Lung (tissue), 12 donors: ENCODE results near the gene UBASH3B. TPM values are rescaled to one million over a fixed set of nuclear protein-coding genes. Genes with fewer than 3 reads are reported as not detected.

Source experiments
- ATAC-seq: fragments of 200-7000 bp; cut with Tn5 transposase; one replicate; pipeline ENCODE4 v1.9.1; 2020; ENCODE audit warnings: moderate number of reproducible peaks; ENCODE audit not compliant: insufficient read depth, low FRiP score
- DNase-seq, 3 donors: peaks; one replicate each; pipeline ENCODE4 v3.0.0-alpha.2; 2013 to 2017
- H3K27ac ChIP-seq, 2 donors: one replicate each; pipeline ENCODE4 v1.5.1; 2013; ENCODE audit warnings: mild to moderate bottlenecking in 2 of 2, moderate library complexity in 2 of 2, control low read depth in 1 of 2, inconsistent platforms in 1 of 2, low read depth in 1 of 2, low read length in 1 of 2
- H3K27me3 ChIP-seq, 3 donors: one replicate each; pipeline ENCODE4 v1.5.1; 2013; ENCODE audit warnings: low read length in 2 of 3; ENCODE audit not compliant: control insufficient read depth in 3 of 3, insufficient read depth in 3 of 3
- H3K36me3 ChIP-seq, 4 donors: one replicate each; pipeline ENCODE4 v1.5.1; 2013; ENCODE audit warnings: low read length in 4 of 4, mild to moderate bottlenecking in 1 of 4, moderate library complexity in 1 of 4; ENCODE audit not compliant: control insufficient read depth in 4 of 4, insufficient read depth in 4 of 4
- H3K4me1 ChIP-seq, 5 donors: one replicate each; pipeline ENCODE4 v1.5.1; 2013; ENCODE audit warnings: low read length in 5 of 5, mild to moderate bottlenecking in 2 of 5, moderate library complexity in 1 of 5; ENCODE audit not compliant: control insufficient read depth in 5 of 5, insufficient read depth in 5 of 5
- H3K4me3 ChIP-seq: one replicate; pipeline ENCODE4 v1.5.1; 2013; ENCODE audit warnings: mild to moderate bottlenecking, control low read depth, moderate library complexity
- H3K9ac ChIP-seq, 2 donors: one replicate each; pipeline ENCODE4 v1.5.1; 2013; ENCODE audit warnings: low read length in 2 of 2, control low read depth in 1 of 2; ENCODE audit not compliant: insufficient read depth in 1 of 2
- H3K9me3 ChIP-seq, 4 donors: one replicate each; pipeline ENCODE4 v1.5.1; 2013; ENCODE audit warnings: low read length in 3 of 4, mild to moderate bottlenecking in 1 of 4, moderate library complexity in 1 of 4; ENCODE audit not compliant: control insufficient read depth in 4 of 4, insufficient read depth in 3 of 4
- WGBS, 2 donors: extraction: QIAGEN DNeasy Blood & Tissue Kit; methylation state at CpG; one replicate each; pipeline ENCODE4 v1.1.7; 2013; 5-methylcytosine and 5-hydroxymethylcytosine counted together
- polyA plus RNA-seq, 2 donors: library from polyadenylated mRNA; stranded (reverse); fragments of 200-250 nt; gene quantifications; one replicate each; pipeline ENCODE4 v1.2.1, GENCODE V29; 2013
- total RNA-seq, 2 donors: library from RNA; depleted of rRNA in 1 of 2; stranded (reverse); fragments of >200 nt in 1 of 2; gene quantifications; one replicate each; pipeline ENCODE4 v1.2.1, GENCODE V29; 2014 to 2021
- TF ChIP-seq, protein P1 (sequence below): IDR thresholded peaks from 2 replicates; pipeline ENCODE4 v1.5.1; 2012; ENCODE audit warnings: mild to moderate bottlenecking; ENCODE audit errors: control extremely low read depth, extremely low read depth
- donor health status: control.
- donor health status: control.
- donor health status: Bipolar disorder and iron deficiency.
- donor health status: healthy.
- donor health status: DM: yes; HTN: yes; CAD: no.

The UBASH3B gene
- total and polyA plus RNA-seq, 4 donors = 5.8 to 51.2 (median 12.4) TPM

- no peaks in the 10 kb centered on the region for H3K9me3 ChIP-seq
- no peak overlapping the region for H3K9ac ChIP-seq
- peaks cover 0 to 13% (median 0%) of the 10 kb centered on the region in 3 donors for H3K27me3 ChIP-seq
- ATAC-seq (no peak), DNase-seq (no peak)
- H3K4me1 ChIP-seq = peaks cover 0 to 13% (median 4%) of the 10 kb centered on the region in 5 donors
- H3K36me3 ChIP-seq = peaks cover 0 to 2% (median 0%) of the 10 kb centered on the region in 4 donors
- H3K4me3 ChIP-seq = no peak overlapping the region
- WGBS, 2 donors = 59 to 82% methylated on average over 11 of the region's 11 CpGs
- TF ChIP-seq, protein P1, sequence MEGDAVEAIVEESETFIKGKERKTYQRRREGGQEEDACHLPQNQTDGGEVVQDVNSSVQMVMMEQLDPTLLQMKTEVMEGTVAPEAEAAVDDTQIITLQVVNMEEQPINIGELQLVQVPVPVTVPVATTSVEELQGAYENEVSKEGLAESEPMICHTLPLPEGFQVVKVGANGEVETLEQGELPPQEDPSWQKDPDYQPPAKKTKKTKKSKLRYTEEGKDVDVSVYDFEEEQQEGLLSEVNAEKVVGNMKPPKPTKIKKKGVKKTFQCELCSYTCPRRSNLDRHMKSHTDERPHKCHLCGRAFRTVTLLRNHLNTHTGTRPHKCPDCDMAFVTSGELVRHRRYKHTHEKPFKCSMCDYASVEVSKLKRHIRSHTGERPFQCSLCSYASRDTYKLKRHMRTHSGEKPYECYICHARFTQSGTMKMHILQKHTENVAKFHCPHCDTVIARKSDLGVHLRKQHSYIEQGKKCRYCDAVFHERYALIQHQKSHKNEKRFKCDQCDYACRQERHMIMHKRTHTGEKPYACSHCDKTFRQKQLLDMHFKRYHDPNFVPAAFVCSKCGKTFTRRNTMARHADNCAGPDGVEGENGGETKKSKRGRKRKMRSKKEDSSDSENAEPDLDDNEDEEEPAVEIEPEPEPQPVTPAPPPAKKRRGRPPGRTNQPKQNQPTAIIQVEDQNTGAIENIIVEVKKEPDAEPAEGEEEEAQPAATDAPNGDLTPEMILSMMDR = no peak
- no peak overlapping the region for H3K27ac ChIP-seq
These were observed 4.4 kb downstream of the UBASH3B start for GRCh38 chr11:122659676-122660554.

DNA sequence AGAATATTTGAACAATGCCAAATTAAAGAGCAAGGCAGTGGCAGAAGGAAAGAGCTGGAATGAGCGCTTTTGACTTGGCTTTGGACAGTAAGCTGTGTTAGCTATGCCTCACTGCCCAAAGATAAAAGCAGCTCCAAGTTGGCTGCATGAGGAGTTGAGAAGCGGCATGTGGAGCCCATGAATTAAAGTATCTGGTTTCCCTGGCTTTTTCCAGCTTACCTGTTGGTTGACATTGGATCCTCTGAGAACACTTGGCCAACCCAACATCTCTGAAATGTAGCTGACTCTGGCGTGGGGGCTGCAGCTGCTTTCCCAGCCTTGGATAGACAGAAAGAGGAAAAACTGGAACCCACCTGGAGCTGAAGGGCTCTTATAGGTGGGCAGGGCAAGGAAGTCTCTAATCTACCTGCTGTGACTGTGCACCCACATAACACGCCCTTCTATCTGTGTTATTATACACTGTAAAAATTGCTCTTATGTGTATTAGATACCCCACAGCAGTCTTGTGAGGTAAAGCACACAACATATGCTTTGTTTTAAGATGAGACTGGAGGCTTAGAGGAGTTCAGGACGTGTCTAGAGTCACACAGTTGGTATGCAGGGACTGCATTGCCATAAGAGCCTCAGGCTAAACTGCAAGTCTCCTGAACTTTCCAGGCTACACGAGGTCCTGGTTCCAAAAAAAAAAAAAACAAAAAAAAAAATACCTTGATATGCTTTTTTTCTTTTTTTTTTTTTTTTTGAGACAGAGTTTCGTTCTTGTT is 5.8 kb downstream of the UBASH3B start:
- H3K27ac ChIP-seq = no peak overlapping the region
- no peaks in the 10 kb centered on the region for H3K9me3 ChIP-seq
- H3K4me1 ChIP-seq = peaks cover 0 to 16% (median 8%) of the 10 kb centered on the region in 5 donors
- DNase-seq (no peak), ATAC-seq (no peak)
- TF ChIP-seq, protein P1 = no peak
- H3K9ac ChIP-seq = no peak overlapping the region
- peaks cover 0 to 13% (median 0%) of the 10 kb centered on the region in 3 donors for H3K27me3 ChIP-seq
- H3K36me3 ChIP-seq = peaks cover 0 to 2% (median 0%) of the 10 kb centered on the region in 4 donors
- H3K4me3 ChIP-seq = no peak overlapping the region
- WGBS, 2 donors = 79 to 86% methylated on average over 7 of the region's 7 CpGs

DNA sequence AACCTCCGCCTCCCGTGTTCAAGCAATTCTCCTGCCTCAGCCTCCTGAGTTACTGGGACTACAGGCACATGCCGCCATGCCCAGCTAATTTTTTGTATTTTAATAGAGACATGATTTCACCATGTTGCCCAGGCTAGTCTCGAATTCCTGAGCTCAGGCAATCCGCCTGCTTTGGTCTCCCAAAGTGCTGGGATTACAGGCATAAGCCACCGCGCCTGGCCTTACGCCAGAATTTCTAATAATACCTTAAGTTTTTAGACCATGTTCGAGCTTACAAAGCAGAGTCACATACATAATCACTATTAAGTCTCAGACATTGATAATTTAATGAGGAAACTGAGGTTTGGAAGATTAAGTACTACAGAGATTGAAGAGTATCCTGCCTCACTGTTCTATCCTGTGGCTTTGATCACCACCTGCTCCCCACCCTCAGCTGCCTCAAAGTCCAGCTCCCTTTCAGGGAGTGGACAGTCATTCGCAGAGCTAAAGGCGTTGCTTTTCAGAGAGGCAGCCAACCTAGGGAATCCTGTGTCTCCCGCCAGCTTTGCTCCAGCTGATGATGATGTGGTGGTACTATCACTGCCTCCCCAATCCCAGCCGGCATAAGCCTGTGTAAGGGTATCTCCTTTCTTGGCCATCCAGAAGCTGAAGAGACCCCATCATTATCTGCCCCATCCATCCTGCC is 7.7 kb downstream of the UBASH3B start:
- TF ChIP-seq, protein P1 = no peak
- 95 to 96% methylated on average over 13 of the region's 13 CpGs for WGBS, 2 donors
- Histone ChIP-seq H3K4me1 (peaks cover 0 to 13% (median 8%) of the 10 kb centered on the region in 5 donors), H3K27ac (no peak overlapping the region), H3K27me3 (peaks cover 0 to 9% (median 0%) of the 10 kb centered on the region in 3 donors), H3K36me3 (peaks cover 0 to 2% (median 0%) of the 10 kb centered on the region in 4 donors), H3K4me3 (no peak overlapping the region), H3K9ac (no peak overlapping the region), H3K9me3 (no peaks in the 10 kb centered on the region)
- no peak for ATAC-seq
- no peak for DNase-seq
